Activated CD4-positive, alpha-beta T cell treated with anti-CD3 and anti-CD28 coated beads for 24 hours (primary cell): Measurements from ENCODE around the gene GOLGA6A.
"Not testable (repeated sequence)": the region's sequence is repeated elsewhere in the genome, so short reads cannot be mapped to it uniquely, and the experiment has no call there.

Experiments
- DNase-seq, 2 donors: peaks; one replicate each; pipeline ENCODE4 v3.0.0-alpha.2; 2020; ENCODE audit warnings: low read depth in 2 of 2

The GOLGA6A gene

DNA sequence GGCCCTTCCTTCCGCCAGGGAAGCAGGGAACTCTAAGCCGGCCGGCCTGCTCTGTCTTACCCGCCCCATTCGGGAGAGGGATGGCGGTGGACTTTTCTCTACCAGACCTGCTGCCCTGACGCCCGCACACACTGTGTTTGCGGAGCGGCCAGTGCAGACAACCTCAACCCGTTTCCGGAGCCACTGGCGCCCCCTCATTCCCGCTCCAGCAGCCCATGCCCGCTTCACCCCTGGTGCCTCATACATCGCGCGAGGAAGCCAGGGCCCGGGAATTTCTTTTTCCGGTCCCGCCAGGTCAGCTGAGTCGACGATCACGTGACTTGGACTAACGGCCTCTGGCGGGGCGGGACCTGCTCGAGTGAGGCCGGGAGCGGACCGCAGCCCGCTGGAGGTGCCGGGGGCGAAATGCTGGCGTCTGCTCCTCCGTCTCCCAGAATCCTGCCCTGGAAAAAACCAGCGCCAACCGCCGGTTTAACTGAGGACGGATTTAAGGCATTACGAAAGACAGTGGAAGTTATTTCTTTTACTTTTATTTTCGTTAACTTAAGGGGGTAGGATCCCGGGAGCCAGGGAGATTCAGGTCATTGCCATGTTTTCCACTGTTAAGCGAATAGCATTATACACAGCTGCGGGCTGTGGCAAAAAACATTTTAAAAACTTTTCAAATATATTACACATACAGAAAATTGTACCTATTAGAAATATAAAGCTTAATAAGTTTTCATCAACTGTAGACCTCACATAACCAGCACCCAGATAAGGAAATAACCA is 17.8 kb upstream of the GOLGA6A start:
- DNase-seq = peak; percentile 67 to 71

GRCh38 chr15:74096753-74097474 is 14.6 kb upstream of the GOLGA6A start:
- not testable (repeated sequence) for DNase-seq

- DNase-seq = not testable (repeated sequence)
These were observed 13.3 kb upstream of the GOLGA6A start for GRCh38 chr15:74095610-74096009.

DNA sequence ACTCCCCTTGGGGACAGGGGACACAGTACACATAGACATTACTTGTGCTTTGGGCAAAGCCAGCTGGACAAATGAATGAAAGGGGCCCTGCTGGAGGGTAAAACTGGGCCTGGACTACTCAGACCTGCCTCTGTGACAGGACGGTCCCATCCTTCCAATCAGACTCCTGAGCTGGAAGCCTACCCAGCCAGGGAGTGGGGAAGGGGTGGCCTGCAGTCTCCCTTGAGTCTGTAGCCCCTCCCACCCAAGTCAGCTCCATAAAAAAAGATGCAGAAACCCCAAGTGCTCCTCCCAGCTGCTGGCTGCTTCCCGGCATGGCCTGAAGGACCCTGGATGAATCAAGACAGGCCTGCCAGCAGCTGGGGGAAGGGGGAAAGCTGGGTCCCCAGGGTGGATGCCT is 12.2 kb upstream of the GOLGA6A start:
- not testable (repeated sequence) for DNase-seq

DNA sequence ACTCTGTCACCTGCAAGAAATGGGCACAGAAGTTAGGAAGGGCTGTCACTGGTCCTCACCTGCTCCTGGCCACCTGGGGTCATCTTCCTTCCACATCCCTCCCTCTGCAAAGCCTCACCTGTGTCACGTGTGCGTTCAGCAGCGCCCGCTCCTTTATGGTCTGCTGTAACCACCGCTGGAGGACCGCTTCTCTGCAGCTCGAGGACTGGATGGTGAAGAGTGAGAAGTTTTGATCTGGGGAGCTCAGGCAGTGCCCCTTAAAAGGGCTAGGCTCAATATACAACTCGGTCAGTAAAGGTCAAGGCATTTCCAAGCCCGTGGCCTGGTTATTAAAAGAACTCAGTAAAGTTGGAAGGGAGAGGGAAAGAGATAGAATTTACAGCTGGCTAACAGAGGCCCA is 6.6 kb downstream of the GOLGA6A start:
- DNase-seq = not testable (repeated sequence)

GRCh38 chr15:74072614-74073337 is 9.6 kb downstream of the GOLGA6A start:
- peak in 1 of 2 donors; percentile 33 for DNase-seq

DNA sequence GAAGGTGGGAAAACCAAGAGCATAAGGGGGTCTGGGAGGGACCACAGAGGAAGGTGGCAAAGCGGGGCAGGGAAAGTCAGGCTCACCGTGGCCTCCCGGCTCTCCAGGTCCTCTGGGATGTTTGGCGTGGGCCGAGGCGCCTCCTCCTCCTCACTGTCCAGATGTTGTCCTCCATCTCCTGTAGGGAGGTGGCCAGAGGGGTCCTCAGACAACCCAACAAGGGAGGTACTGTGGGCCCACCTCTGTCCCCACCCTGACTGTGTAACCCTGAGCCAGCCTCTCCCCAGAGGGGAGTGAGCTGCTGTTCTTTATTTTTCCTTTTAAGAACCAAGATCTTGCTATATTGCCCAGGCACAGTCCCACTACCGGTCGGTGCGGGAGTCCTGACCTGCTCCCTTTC is 10.2 kb downstream of the GOLGA6A start:
- not testable (repeated sequence) for DNase-seq

GRCh38 chr15:74071645-74072044 is 10.7 kb downstream of the GOLGA6A start:
- DNase-seq = not testable (repeated sequence)

DNA sequence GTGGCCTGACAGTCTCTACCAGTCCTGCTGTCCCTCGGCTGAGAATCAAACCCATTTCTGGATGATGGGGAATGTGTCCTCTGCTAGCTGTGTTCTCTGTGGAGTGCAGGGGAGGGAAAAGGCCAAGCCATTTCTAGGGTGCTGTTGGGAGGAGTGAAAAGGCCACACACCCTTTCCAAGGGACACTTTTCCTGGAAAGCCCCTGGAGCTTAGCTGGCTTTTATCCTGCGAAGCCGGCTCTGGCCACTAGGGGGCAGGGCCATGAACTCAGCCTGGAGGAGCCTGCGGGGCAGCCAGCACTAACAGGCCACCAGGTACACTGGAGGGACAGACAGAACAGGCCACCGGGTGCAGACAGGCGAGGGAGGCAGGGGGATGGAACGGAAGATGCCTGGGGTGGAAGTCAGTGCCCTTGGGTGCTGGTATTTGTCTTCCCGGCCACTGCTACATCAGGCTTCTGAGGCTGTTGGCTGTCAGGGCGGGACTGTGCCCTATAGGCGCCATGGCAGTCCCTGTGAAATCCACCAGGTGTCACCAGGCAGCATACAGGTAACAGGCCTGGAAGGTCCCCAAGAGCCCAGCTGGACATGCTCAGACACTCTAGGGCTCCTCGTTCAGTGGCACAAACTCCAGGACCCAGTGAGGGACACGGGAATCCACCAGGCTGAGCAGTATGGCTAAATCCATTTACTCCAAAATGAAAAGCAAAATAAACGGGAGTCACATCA is 16.5 kb downstream of the GOLGA6A start:
- peak; percentile 20 to 35 for DNase-seq

- DNase-seq = not testable (repeated sequence)
These were observed 17.5 kb downstream of the GOLGA6A start for GRCh38 chr15:74064822-74065221.

DNA sequence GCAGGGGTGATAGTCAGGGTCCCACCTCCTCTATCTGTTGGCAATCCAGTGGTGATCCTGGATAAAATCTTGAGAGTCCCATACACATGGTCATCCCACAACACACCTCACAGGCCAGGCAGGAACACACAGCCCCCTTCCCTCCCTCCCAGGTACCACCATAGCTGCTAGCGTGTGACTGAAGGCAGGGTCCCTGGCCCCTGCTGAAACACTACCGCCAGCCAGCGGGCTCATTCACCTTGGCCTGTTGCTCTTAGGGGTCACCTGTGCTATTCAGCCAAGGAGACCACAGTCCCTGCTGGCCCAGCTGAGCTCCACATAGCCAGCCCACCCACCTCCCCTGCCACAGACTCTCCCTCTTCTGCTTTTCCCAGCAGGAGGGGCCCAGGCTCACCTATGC is 18.2 kb downstream of the GOLGA6A start:
- DNase-seq = not testable (repeated sequence)

DNA sequence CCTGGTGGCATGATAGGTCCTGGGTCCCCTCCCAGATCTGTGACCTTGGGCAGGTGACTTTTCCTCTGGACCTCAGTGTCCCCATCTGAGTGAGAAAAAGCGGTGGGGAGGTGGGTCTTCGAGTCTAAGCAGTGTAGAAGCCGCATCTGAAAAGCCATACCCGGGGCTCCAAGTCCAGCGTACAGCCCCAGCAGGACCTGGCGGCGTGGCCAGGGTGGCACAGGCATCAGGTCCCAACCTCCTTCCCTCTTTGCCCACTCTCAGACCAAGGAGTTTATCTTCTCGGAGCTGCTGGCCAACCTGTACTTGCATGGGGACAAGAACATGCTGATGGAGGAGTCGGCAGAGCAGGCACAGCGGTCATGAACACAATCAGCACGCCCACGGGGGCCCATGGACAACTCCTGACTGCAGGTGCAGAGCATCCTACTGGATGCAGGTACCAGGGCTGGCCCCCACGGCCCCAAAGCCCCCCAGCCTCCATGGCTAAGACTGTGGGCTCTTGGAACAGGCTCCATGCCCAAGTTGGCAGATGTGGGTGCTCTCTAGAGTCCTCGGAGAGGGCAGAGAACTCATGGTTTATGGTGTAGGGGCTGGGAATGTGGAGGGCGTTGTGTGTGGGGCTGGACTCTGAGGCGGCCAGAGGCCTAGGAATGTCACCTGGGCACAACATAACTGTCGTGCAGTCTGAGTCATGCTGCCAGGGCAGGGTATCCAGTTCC is 18.8 kb downstream of the GOLGA6A start:
- DNase-seq = not testable (repeated sequence)

- DNase-seq = no peak
These were observed 19.7 kb downstream of the GOLGA6A start for GRCh38 chr15:74062671-74063070.

- DNase-seq = no peak
These were observed 20.1 kb downstream of the GOLGA6A start for GRCh38 chr15:74062236-74062635.

- DNase-seq = no peak
These were observed 22.1 kb downstream of the GOLGA6A start for GRCh38 chr15:74060251-74060650.

DNA sequence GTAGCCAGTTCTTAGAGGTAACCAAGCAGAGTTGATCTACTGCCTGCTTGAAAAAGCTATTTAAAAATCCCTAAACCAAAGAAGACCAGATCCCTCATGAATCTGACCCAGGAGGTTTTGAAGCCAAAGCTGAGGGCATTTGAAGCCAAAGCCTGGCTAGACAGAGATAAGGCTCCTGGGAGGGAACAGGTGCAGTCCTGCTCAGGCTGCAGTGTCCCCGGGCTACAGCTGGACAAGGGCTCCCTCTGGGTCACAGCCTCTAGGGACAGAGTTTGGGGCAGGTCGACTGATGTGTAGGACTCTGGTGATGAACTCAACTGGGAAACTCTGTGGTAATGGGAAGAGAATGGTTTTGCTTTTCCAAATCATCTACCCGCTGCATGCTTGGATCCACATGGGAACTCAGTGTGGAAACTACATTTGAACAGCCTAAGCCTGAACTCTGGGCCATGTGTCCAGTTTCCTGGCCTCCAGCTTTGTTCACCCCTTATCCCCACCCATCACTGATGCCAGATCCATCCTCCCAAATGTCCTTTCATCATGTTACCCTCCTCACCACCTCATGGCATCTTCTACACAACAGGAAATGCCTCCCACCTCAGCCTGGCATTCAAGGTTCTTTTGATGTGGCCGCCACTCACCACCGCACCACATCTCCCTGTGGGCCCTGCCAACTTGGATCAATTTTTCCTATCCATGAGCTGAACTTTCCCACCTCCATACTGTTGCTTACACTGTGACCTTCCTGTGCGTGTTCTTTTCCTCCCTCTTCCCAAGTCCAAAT is 23.1 kb downstream of the GOLGA6A start:
- DNase-seq = not testable (repeated sequence)

GRCh38 chr15:74056330-74056729 is 26.0 kb downstream of the GOLGA6A start:
- DNase-seq = not testable (repeated sequence)

DNA sequence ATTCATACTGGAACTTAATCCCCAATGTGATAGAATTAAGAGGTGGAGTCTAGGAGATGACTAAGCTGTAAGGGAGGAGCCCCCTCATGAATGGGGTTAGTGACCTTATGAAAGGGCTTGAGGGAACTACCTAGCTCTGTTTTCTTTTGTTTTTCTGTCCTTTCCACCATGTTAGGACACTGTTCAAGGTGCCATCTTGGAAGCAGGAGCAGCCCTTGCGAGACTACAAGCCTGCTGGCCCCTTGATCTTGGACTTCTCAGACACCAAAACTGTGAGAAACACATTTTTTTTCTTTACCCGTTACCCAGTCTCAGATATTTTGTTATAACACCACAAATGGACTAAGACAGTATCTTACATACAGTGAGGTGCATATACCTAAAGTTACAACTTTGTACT is 26.5 kb downstream of the GOLGA6A start:
- no peak for DNase-seq

GRCh38 chr15:74053941-74054529 is 28.3 kb downstream of the GOLGA6A start:
- DNase-seq = peak; percentile 53 to 58

GRCh38 chr15:74053517-74053916 is 28.8 kb downstream of the GOLGA6A start:
- DNase-seq = no peak
